Endothelial cell of umbilical vein (primary cell): ENCODE measurements around the gene WDR31. TPM values are rescaled to one million over a fixed set of nuclear protein-coding genes. Genes with fewer than 3 reads are reported as not detected.

Experiments
- BruUV-seq: library from RNA; stranded (reverse); fragments of 400-500 nt; replicated peaks from 2 replicates; lab custom pipeline; 2021; lab: Mats Ljungman, UMichigan
- CTCF ChIA-PET: fragments of 300-600, 350-600 bp; sonication (Branson Sonifier 250); formaldehyde crosslinking; loops from one replicate; lab custom pipeline; 2021; ENCODE audit warnings: antibody characterized with exemption, inconsistent platforms; lab: Charles Lee
- POLR2A ChIA-PET: fragments of 300-600, 350-600 bp; sonication (Branson Sonifier 250); formaldehyde crosslinking; loops from one replicate; lab custom pipeline; 2021; ENCODE audit warnings: antibody characterized with exemption, inconsistent platforms; lab: Charles Lee
- DNase-seq: peaks from one replicate; pipeline ENCODE4 v3.0.0-alpha.2; 2011; ENCODE audit warnings: low read depth, low spot score
- FAIRE-seq: peaks from 2 replicates; lab custom pipeline; 2011; peaks lifted over from hg19 to GRCh38; lab: Jason Lieb, UNC
- H2AFZ ChIP-seq: 2 replicates; pipeline ENCODE4 v1.6.0; 2012; ENCODE audit warnings: low read depth, low read length, control low read depth, inconsistent platforms
- H3K27ac ChIP-seq: 2 replicates; pipeline ENCODE4 v1.5.1; 2011; ENCODE audit warnings: low read depth, mild to moderate bottlenecking, control low read depth, low read length, moderate library complexity; ENCODE audit not compliant: insufficient read depth
- H3K27me3 ChIP-seq, 2 experiments: 2 replicates each; pipeline versions ENCODE4 v1.6.0 to v1.6.1; 2011; ENCODE audit warnings: low read length in 2 of 2, mixed read lengths in 1 of 2; ENCODE audit not compliant: control insufficient read depth in 2 of 2, insufficient read depth in 2 of 2
- H3K36me3 ChIP-seq, 2 experiments: 2 replicates in 1 of 2; 3 replicates in 1 of 2; pipeline ENCODE4 v1.5.1; 2011; ENCODE audit warnings: low read length in 2 of 2, mild to moderate bottlenecking in 1 of 2, moderate library complexity in 1 of 2; ENCODE audit not compliant: control insufficient read depth in 2 of 2, insufficient read depth in 2 of 2; ENCODE audit errors: extremely low read depth in 1 of 2
- H3K4me1 ChIP-seq: 3 replicates; pipeline ENCODE4 v1.5.1; 2011; ENCODE audit warnings: mild to moderate bottlenecking, low read length; ENCODE audit not compliant: control insufficient read depth, insufficient read depth; ENCODE audit errors: extremely low read depth
- H3K4me2 ChIP-seq: 2 replicates; pipeline ENCODE4 v1.6.1; 2011; ENCODE audit warnings: low read length, control low read depth, mixed read lengths; ENCODE audit not compliant: insufficient read depth
- H3K4me3 ChIP-seq, 3 experiments: fragments of 200-600 bp in 1 of 3; sonication (generic), shearing (Covaris generic) in 1 of 3; replicated peaks in 1 of 3; 2 replicates each; pipeline ENCODE4 v1.5.1; 2011 to 2016; ENCODE audit warnings: control low read depth in 3 of 3, low read length in 3 of 3, mild to moderate bottlenecking in 2 of 3, inconsistent platforms in 1 of 3, low read depth in 1 of 3, moderate library complexity in 1 of 3; ENCODE audit not compliant: insufficient read depth in 1 of 3
- H3K79me2 ChIP-seq: 2 replicates; pipeline ENCODE4 v1.6.0; 2012; ENCODE audit warnings: low read length, inconsistent platforms; ENCODE audit not compliant: control insufficient read depth, insufficient read depth
- H3K9ac ChIP-seq: replicated peaks from 2 replicates; pipeline ENCODE3; 2011; ENCODE audit warnings: low read length, control low read depth; ENCODE audit not compliant: insufficient read depth; ENCODE audit errors: extremely low read depth
- H3K9me1 ChIP-seq: replicated peaks from 3 replicates; pipeline ENCODE4 v1.6.0; 2011; ENCODE audit warnings: mild to moderate bottlenecking, low read length; ENCODE audit not compliant: control insufficient read depth, insufficient read depth; ENCODE audit errors: extremely low read depth
- H3K9me3 ChIP-seq: replicated peaks from 2 replicates; pipeline ENCODE4 v1.5.1; 2012; ENCODE audit warnings: low read length, inconsistent platforms; ENCODE audit not compliant: control insufficient read depth, insufficient read depth
- H4K20me1 ChIP-seq: replicated peaks from 2 replicates; pipeline ENCODE3; 2011; ENCODE audit warnings: mild to moderate bottlenecking, low read length; ENCODE audit not compliant: control insufficient read depth, insufficient read depth; ENCODE audit errors: extremely low read depth
- EZH2 ChIP-seq: IDR thresholded peaks from 2 replicates; pipeline ENCODE4 v1.6.1; 2012; ENCODE audit warnings: borderline replicate concordance, low read depth, mild to moderate bottlenecking, moderate library complexity, low read length, inconsistent platforms; ENCODE audit not compliant: severe bottlenecking
- FOS ChIP-seq: IDR thresholded peaks from 2 replicates; pipeline ENCODE4 v1.6.1; 2011; ENCODE audit warnings: mild to moderate bottlenecking, low read length, moderate library complexity, borderline replicate concordance; ENCODE audit not compliant: insufficient read depth
- JUN ChIP-seq: IDR thresholded peaks from 2 replicates; pipeline ENCODE4 v1.6.1; 2011; ENCODE audit warnings: borderline replicate concordance, low read depth; ENCODE audit not compliant: insufficient read length, insufficient read depth
- MYC ChIP-seq: IDR thresholded peaks from one replicate; pipeline ENCODE4 v1.6.1; 2011; ENCODE audit warnings: mild to moderate bottlenecking, low read depth, low read length
- POLR2A ChIP-seq: IDR thresholded peaks from 2 replicates; pipeline ENCODE4 v1.6.1; 2012; ENCODE audit warnings: low read depth, mild to moderate bottlenecking, control low read depth, low read length
- dilution Hi-C: fragments of 300-500 bp; cut with MboI; formaldehyde crosslinking; loops from one replicate; pipeline ENCODE4 v1.15.0; 2019; ENCODE audit warnings: low sequenced_read_pairs; ENCODE audit not compliant: extremely low pct_ligation_motif_present
- intact Hi-C: fragments of 100-400 bp; cut with micrococcal nuclease; formaldehyde crosslinking; loops from one replicate; pipeline ENCODE4 v1.10.0; 2022
- polyA plus RNA-seq, 4 experiments: library from polyadenylated mRNA; depleted of rRNA in 3 of 4; stranded (reverse) in 3 of 4; unstranded in 1 of 4; fragments of >200 nt; gene quantifications; 2 replicates each; pipeline versions ENCODE4 v1.2.1 to v1.2.3, GENCODE V29; 2011 to 2012; ENCODE audit warnings: missing spikeins in 1 of 4
- total RNA-seq: library from RNA; stranded (reverse); gene quantifications from 2 replicates; pipeline ENCODE4 v1.2.3, GENCODE V29; 2021
- TF ChIP-seq, protein P1 (sequence below): IDR thresholded peaks from 2 replicates; pipeline ENCODE4 v1.6.1; 2011; ENCODE audit not compliant: insufficient read depth, insufficient read length

Gene WDR31
- total and polyA plus RNA-seq, 2 donors (not counting 3 experiments of a cell fraction or from before 2014, with no cell fraction given) = 0.22 to 1.00 TPM

DNA sequence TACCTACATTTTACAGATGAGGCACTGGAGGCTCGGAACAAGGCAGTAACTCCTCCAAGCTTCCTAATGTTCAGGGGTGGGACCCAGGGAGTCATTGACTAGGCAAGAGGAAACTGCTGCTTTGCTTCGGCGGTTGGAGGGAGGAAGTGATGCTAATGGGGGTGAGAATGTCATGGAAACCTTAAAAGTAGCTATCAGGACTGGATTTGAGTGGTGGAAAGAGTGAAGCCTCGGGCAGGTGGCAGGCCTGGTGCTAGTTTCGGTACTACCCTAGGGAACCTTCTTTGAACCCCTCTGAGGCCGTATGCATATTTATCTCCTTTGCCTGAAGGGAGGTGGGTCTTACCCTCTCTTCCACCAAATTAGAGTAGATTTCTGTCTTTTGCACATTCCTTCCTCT lies 10.9 kb upstream of the WDR31 start:
- no peak overlapping the region for H3K27ac ChIP-seq
- ChIA-PET POLR2A (no interaction called here), CTCF (interaction anchor here (1.8 to 2.2 kb wide), 2 partner anchors 11 to 54 kb away, joined by 5 read pairs; partner anchors contain the start of gene WDR31)
- no peaks in the 10 kb centered on the region for H4K20me1 ChIP-seq
- no peak overlapping the region for H3K4me3 ChIP-seq
- dilution Hi-C loops (no loop called here), intact Hi-C loops (no loop called here)
- peaks cover 44 to 53% of the 10 kb centered on the region in 2 experiments for H3K27me3 ChIP-seq
- peak; percentile 47 for TF ChIP-seq EZH2
- no peak for TF ChIP-seq MYC
- TF ChIP-seq, protein P1, sequence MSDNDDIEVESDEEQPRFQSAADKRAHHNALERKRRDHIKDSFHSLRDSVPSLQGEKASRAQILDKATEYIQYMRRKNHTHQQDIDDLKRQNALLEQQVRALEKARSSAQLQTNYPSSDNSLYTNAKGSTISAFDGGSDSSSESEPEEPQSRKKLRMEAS = no peak
- TF ChIP-seq FOS = no peak
- TF ChIP-seq JUN = no peak
- BruUV-seq = no TSS peak
- H3K36me3 ChIP-seq = no peaks in the 10 kb centered on the region
- H3K9me1 ChIP-seq = no peaks in the 10 kb centered on the region
- FAIRE-seq (no peak), DNase-seq (no peak)
- no peaks in the 10 kb centered on the region for H3K79me2 ChIP-seq
- no peak overlapping the region for H3K9ac ChIP-seq
- no peaks in the 10 kb centered on the region for H3K9me3 ChIP-seq
- H2AFZ ChIP-seq = no peak overlapping the region
- H3K4me1 ChIP-seq = peaks cover 3% of the 10 kb centered on the region
- H3K4me2 ChIP-seq = no peak overlapping the region

DNA sequence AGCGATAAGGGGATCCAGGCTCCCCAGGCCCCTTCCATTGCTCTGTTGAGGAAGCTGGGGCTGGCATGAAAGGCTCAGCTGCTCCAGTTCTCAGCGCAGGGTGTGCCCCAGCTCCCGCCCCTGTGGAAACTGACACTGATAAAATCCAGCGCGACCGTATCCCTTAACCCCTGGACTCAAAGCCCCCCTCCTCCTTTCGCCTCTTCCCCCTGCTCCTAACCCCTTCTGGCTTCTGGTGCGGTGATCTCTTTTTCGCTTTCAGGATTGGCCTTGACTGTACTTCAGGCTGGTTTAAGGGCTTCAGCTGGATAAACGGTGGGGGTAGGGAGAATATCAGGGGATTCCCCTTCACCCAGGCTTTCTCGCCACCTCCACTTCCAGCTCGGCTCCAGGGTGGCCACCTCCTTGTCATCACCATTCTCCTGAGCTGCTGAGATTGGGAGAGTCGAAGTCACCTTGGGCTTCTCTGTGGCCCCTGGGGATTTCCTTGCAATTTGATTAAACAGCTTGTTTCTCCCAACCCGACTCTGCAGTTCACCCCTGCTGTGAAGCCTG lies 10.1 kb upstream of the WDR31 start:
- dilution Hi-C loops = no loop called here

More for the DNA sequence above, 10.1 kb upstream of the WDR31 start:
- POLR2A ChIA-PET = no interaction called here
- no peak overlapping the region for H2AFZ ChIP-seq
- TF ChIP-seq POLR2A = no peak
- peak; percentile 78 for TF ChIP-seq EZH2
- no TSS peak for BruUV-seq
- no peak for DNase-seq
- CTCF ChIA-PET = interaction anchor here (1.8 to 2.2 kb wide), 2 partner anchors 10 to 55 kb away, joined by 5 read pairs; partner anchors contain the start of gene WDR31
- H3K4me2 ChIP-seq = no peak overlapping the region
- H4K20me1 ChIP-seq = no peaks in the 10 kb centered on the region
- H3K4me1 ChIP-seq = peaks cover 3% of the 10 kb centered on the region
- FAIRE-seq = no peak
- H3K9me3 ChIP-seq = no peaks in the 10 kb centered on the region
- H3K4me3 ChIP-seq = no peak overlapping the region
- no peaks in the 10 kb centered on the region for H3K9me1 ChIP-seq
- H3K9ac ChIP-seq = no peak overlapping the region
- no peak overlapping the region for H3K27ac ChIP-seq
- H3K36me3 ChIP-seq = no peaks in the 10 kb centered on the region
- H3K27me3 ChIP-seq = peaks cover 43 to 52% of the 10 kb centered on the region in 2 experiments
- intact Hi-C loops = no loop called here
- H3K79me2 ChIP-seq = no peaks in the 10 kb centered on the region
